Calu3 (cell line): ENCODE data around the gene HERPUD2. TPM values are rescaled to one million over a fixed set of nuclear protein-coding genes. Genes with fewer than 3 reads are reported as not detected.
A peak's percentile ranks its signal among the peaks of the same experiment; 100 is the strongest.
"Not testable (repeated sequence)": the region's sequence is repeated elsewhere in the genome, so short reads cannot be mapped to it uniquely, and the experiment has no call there.

ENCODE experiments used
- BruUV-seq: library from RNA; stranded (reverse); fragments of 400-500 nt; replicated peaks from 2 replicates; lab custom pipeline; 2021; lab: Mats Ljungman, UMichigan
- CTCF ChIA-PET: fragments of 300-600 bp; sonication (Branson Sonifier 250); formaldehyde crosslinking; loops from one replicate; lab custom pipeline; 2022; ENCODE audit warnings: antibody characterized with exemption; lab: Charles Lee
- DNase-seq: peaks from one replicate; pipeline ENCODE4 v3.0.0; 2022
- H3K27ac Mint-ChIP-seq: one replicate; pipeline ENCODE4 v1.8.0; 2022; ENCODE audit warnings: mixed read lengths; ENCODE audit not compliant: unreplicated experiment
- H3K27me3 Mint-ChIP-seq: one replicate; pipeline ENCODE4 v1.8.0; 2022; ENCODE audit warnings: mixed read lengths; ENCODE audit not compliant: unreplicated experiment
- H3K36me3 Mint-ChIP-seq: one replicate; pipeline ENCODE4 v1.8.0; 2022; ENCODE audit warnings: mild to moderate bottlenecking, moderate library complexity, mixed read lengths; ENCODE audit not compliant: insufficient read depth, unreplicated experiment
- H3K4me1 Mint-ChIP-seq: one replicate; pipeline ENCODE4 v1.8.0; 2022; ENCODE audit warnings: mild to moderate bottlenecking, low read depth, mixed read lengths; ENCODE audit not compliant: unreplicated experiment
- H3K4me3 Mint-ChIP-seq: one replicate; pipeline ENCODE4 v1.8.0; 2022; ENCODE audit warnings: mild to moderate bottlenecking, low read depth, moderate library complexity, mixed read lengths; ENCODE audit not compliant: unreplicated experiment
- H3K9me3 Mint-ChIP-seq: one replicate; pipeline ENCODE4 v1.8.0; 2022; ENCODE audit warnings: low read depth, mixed read lengths; ENCODE audit not compliant: unreplicated experiment
- CTCF ChIP-seq: fragments of 200-600 bp; IDR thresholded peaks from one replicate; pipeline ENCODE4 v1.8.0; 2022; ENCODE audit warnings: antibody characterized with exemption; ENCODE audit not compliant: unreplicated experiment
- intact Hi-C: fragments of 100-400 bp; cut with micrococcal nuclease; formaldehyde crosslinking; loops from one replicate; pipeline ENCODE4 v1.10.0; 2022; ENCODE audit not compliant: unreplicated experiment
- total RNA-seq: library from RNA; stranded (reverse); gene quantifications from 2 replicates; pipeline ENCODE4 v1.2.3, GENCODE V29; 2022

HERPUD2 gene
- total RNA-seq, 1 experiment from 2014 or later, result 42.7 TPM

- H3K4me3 Mint-ChIP-seq, result no peak overlapping the region
- H3K36me3 Mint-ChIP-seq, result peaks cover 7% of the 10 kb centered on the region
- H3K4me1 Mint-ChIP-seq, result peaks cover 29% of the 10 kb centered on the region
- no peaks in the 10 kb centered on the region for H3K9me3 Mint-ChIP-seq
- no peak for DNase-seq
- CTCF ChIA-PET, result no interaction called here
- H3K27me3 Mint-ChIP-seq, result no peaks in the 10 kb centered on the region
- TF ChIP-seq CTCF, result no peak
- intact Hi-C loops, result no loop called here
- no TSS peak for BruUV-seq
- peak overlapping the region; percentile 21 for H3K27ac Mint-ChIP-seq
These were observed 5.9 kb upstream of the HERPUD2 start for GRCh38 chr7:35700865-35701264.

GRCh38 chr7:35700333-35700732 is 5.4 kb upstream of the HERPUD2 start:
- no peak overlapping the region for H3K27ac Mint-ChIP-seq
- intact Hi-C loops, result no loop called here
- H3K36me3 Mint-ChIP-seq, result peaks cover 12% of the 10 kb centered on the region
- no peaks in the 10 kb centered on the region for H3K27me3 Mint-ChIP-seq
- H3K9me3 Mint-ChIP-seq, result no peaks in the 10 kb centered on the region
- no TSS peak for BruUV-seq
- CTCF ChIA-PET, result no interaction called here
- peaks cover 34% of the 10 kb centered on the region for H3K4me1 Mint-ChIP-seq
- no peak overlapping the region for H3K4me3 Mint-ChIP-seq
- no peak for DNase-seq
- no peak for TF ChIP-seq CTCF

DNA sequence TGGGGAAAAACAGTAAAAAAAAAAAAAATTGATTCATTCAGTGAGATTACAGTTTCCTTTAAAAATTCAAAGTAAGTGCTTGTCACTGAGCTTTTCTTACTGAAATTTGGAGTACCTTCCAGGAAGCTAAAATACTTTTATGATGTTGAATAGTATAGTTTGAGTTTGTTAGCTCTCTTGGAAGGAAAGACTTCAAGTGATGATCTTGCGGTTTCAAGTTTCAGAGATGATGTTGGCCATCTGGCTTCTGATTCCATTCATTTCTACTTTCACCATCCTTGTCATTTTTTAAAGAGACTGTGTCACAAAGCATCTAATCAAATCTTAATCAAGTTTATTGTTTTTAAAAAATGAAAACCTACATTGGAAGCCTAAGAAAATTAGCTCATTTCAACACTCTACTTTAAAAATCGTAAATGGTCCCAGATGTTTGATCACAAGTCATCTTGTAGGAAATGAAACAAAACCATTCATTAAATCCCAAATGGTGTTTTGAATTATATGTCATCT is 4.9 kb upstream of the HERPUD2 start:
- Mint-ChIP-seq H3K27me3 (no peaks in the 10 kb centered on the region), H3K9me3 (no peaks in the 10 kb centered on the region), H3K36me3 (peaks cover 17% of the 10 kb centered on the region), H3K4me1 (peaks cover 34% of the 10 kb centered on the region), H3K4me3 (no peak overlapping the region), H3K27ac (no peak overlapping the region)
- CTCF ChIA-PET, result no interaction called here
- BruUV-seq, result no TSS peak
- no peak for TF ChIP-seq CTCF
- intact Hi-C loops, result loop anchor here (10.0 kb wide), 1 partner anchor 1335 kb away; no protein-coding TSS in a partner anchor
- DNase-seq, result no peak

- intact Hi-C loops, result loop anchor here (10.0 kb wide), 1 partner anchor 1336 kb away; no protein-coding TSS in a partner anchor
- H3K36me3 Mint-ChIP-seq, result peaks cover 31% of the 10 kb centered on the region
- not testable (repeated sequence) for H3K4me3 Mint-ChIP-seq, DNase-seq, BruUV-seq, H3K9me3 Mint-ChIP-seq, H3K27ac Mint-ChIP-seq, H3K27me3 Mint-ChIP-seq
- H3K4me1 Mint-ChIP-seq, result peaks cover 34% of the 10 kb centered on the region
- CTCF ChIA-PET, result interaction anchor here (0.8 kb wide), 1 partner anchor 12 kb away, joined by 4 read pairs; no protein-coding TSS in a partner anchor
These were observed 3.4 kb upstream of the HERPUD2 start for GRCh38 chr7:35698382-35698781.
